IPS-NIHi7 (cell line): ENCODE measurements around the gene TJP1.
"Not testable (repeated sequence)": the region's sequence is repeated elsewhere in the genome, so short reads cannot be mapped to it uniquely, and the experiment has no call there.

Experiments
- DNase-seq: peaks from one replicate; pipeline ENCODE4 v3.0.0; 2012; ENCODE audit warnings: mixed read lengths; ENCODE audit errors: extremely low spot score

TJP1 gene

DNA sequence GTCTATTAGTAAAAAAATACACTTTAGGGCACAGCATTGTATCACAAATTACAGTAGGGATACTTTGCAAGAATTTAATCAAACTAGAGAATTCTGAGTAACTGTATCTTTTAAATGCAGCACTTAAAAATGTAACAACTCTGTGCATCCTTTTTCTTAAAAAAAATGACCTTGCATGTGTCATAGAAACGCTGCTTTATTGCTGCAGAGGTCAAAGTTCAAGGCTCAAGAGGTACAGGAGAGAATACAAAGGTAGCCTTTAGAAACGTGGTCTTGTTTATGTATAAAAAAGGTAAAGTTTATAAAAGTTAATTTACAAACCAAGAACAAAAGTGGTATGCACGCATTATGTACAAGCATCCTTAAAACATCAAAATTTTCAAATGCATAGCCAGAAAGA lies 122.0 kb downstream of the TJP1 start:
- no peak for DNase-seq

DNA sequence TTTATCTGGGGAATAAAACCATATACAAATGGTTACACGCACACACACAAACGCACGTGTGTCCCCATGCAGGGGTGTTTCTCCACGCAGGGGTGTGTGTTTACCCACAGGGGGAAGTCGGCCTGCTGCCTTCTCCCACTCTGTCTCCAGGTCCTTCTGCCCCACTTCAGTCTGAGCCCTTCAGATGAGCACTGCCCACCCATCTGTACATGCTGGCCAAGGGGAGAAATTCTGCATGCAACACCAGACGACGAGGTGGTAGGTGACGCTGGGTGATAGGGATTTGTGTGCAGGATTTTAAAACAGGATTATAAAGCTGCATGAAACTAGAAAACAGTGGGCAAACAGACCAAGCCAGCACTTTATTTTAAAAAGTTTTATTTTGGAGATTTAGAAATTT lies 122.5 kb downstream of the TJP1 start:
- DNase-seq: no peak

DNA sequence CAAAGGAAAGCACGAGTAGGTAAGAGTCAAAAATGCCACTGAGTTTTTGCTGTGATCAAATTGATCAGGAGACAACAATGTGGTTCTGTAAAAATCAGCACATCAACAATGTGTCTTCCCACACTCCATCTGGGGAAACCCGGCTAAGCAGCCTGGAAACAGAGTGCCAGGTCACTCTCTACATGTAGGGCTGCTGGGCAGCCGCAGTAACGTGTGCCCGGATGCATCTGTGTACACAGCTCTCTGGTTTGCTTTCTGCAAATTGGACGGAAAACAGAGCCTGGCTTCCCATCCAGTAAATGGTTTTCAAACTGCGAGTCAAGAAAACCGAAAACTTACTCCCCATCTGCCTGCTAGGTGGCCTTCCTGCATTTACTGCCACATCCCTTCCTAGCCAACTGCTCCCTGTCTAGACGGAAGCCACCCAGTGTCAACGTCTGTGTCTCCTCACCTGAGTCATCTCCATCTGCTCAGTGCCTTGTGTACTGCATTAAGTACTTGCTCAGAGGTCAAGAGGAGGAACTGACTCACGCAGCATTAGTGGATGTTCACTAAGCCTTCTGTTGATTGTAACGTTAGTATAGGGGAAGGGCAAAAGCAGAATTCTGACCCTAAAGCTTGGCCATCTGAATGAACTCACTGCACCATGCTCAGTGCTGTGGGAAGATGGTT lies 124.1 kb downstream of the TJP1 start:
- no peak for DNase-seq

DNA sequence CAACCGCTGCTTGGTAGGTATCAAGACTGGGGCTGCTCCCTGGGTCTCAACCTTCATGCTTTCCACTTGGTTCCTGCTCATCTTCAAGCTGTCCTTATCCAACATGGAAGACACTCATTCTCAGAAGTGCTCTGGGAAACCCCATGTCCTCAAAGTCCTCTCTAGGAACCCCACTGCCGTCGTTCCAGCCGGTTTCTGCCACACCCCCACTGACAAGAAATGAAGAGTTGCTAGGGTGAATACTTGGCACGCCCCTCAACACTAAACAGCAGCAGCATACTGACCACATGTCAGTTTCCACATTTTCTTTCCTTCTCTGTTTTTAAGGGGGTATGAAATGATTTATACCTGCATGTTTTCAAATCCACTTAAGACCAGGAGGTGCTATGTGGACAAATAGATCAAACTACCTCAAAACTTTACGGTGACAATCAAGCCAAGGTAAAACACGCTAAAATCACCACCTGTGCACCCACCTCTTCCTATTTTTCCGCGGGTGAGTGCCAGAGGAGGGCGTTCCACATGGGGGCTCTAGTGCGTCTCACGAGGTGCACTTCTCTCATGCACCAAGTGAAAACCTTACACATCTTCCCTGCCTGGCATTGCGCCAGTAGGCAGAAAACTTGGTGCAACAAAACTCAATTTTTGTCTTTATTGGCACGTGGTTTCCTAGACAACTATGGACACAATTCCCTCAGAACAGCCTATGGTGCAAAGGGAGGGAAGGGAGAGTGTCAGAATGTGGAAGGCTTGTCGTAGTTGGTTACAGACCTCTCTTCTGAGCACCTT lies 125.1 kb downstream of the TJP1 start:
- no peak for DNase-seq

DNA sequence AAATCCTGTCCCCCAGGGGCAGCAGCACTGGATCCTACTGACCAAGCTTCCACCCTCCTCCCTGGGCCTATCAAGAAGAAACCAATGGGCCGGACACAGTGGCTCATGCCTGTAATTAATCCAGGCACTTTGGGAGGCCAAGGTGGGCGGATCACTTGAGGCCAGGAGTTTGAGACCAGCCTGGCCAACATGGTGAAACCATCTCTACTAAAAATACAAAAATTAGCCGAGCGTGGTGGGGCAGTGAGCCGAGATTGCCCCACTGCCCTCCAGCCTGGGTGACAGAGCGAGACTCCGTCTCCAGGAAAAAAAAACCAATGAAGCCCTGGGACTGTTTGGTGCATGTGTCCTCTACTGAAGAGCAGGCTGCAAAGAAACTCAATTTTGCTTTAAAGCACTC lies 125.8 kb downstream of the TJP1 start:
- not testable (repeated sequence) for DNase-seq

DNA sequence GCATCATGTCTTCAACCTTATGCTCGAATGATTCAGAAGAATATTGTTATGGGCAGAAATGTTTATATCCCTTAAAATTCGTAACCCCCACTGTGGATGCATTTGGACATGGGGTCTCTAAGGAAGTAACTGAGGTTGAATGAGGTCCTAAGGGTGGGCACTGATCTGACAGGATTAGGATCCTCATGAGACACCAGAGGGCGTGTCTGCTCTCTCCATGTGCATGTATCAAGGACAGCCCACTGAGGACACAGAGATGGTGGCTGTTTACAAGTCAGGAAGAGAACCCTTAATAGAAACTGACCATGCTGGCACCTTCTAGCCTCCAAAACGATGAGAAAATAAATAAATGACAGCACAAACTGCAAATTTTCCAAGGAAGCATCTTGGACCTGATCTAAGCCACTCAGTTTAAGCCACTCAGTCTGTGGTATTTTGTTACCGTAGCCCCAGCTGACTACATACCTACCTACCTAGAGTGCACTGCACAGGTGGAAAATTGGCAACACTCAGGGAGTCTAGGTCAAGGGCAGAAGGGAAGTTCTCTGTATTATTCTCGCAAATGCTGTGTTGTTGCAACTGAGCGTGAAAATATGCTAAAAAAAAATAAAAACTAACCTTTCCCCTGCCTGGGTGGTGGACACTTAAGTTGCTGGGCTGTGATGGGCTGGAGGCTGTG lies 126.6 kb downstream of the TJP1 start:
- peak; percentile 57 for DNase-seq

DNA sequence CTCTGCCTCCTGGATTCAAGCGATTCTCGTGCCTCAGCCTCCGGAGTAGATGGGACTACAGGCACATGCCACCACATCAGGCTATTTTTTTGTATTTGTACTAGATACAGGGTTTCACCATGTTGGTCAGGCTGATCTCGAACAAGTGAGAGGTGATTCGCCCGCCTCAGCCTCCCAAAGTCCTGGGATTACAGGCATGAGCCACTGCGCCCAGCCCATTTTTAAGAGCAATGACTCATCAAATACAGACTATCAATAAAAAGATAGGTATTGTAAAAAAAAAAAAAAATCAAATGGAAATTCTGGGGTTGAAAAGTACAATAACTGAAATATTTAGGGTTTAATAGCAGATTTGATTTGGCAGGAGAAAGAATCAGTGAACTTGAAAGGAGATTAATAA lies 129.0 kb downstream of the TJP1 start:
- DNase-seq: no peak

DNA sequence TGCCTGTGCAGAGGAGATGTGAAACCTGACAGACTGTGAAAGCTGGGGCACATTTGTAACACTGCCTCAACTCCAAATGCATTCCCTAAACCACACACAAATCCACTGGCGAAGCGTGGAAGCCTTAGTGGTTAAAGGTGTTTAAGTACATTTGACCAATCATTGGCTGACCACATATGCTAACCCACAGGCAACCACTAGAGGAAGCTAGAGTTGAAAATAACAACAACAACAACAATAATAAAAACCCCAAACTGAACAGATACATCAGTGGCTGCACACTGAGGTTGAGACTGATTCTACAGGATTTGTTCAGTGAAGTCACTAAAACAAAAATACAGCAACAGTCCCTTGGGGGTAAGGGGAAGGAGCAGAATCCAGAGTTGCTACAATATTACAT lies 129.7 kb downstream of the TJP1 start:
- no peak for DNase-seq

DNA sequence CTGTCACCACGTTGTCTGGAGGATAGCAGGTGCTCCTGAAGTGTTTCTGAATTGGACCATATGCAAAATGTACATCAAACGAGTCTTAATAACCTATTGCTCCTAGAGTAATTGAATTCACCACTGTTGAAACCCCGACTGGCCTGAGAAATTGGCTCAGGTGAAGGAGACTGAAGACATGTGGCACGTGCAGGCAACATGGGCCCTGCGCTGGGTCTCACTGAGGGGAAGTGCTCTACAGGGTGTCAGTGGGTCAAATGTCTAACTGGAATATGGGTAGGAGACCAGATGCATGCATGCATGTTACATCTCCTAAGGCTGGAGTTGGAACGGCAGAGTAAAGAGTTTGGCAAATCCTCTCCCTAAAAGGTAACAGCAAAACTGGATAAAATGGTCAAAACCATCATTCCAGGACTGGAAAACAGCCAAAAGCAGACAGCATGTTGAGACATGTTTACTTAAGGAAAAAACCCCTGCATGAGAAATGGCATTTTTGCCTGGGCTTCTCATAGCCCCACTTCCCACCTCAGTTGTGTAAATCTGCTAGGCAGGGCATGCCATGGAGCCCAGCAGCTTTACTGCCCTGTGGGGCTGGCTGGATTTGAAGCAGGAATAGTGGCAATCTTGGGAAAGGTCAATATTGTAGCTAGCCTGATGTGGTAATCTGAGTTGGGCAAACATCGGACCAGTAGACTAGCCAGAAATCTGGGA lies 131.3 kb downstream of the TJP1 start:
- DNase-seq: no peak

DNA sequence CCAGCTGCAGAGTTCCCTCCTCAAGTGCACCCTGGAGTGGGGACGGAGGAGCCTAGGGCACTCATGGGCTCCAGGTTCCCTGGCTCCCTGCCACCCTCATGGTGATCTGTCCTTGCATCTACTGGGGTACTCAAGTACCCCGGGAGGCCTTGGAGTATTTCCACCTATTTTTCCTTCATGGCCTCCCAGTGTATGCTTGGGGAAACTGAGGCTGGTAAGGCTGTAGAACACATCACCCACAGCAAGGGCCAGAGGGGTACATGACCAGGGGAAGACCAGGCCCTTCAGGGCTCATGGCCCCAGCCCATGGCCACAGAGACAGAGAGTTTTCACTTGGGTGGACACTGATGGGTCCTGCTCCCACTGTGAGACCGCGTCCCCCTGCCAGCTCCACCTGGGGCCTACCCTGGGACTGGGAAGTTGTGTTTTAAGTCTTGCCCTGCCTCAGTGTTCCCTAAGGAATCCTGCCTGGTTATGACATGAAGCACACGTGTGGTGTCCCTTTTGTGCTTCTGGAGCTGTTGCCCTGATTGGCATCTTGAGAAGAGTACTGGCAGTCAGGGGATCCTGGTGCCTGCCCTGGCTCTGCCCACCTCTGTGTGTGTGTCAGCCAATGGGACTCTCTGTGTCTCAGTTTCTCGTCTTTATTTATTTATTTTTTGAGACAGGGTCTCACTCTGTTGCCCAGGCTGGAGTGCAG lies 132.8 kb downstream of the TJP1 start:
- no peak for DNase-seq

DNA sequence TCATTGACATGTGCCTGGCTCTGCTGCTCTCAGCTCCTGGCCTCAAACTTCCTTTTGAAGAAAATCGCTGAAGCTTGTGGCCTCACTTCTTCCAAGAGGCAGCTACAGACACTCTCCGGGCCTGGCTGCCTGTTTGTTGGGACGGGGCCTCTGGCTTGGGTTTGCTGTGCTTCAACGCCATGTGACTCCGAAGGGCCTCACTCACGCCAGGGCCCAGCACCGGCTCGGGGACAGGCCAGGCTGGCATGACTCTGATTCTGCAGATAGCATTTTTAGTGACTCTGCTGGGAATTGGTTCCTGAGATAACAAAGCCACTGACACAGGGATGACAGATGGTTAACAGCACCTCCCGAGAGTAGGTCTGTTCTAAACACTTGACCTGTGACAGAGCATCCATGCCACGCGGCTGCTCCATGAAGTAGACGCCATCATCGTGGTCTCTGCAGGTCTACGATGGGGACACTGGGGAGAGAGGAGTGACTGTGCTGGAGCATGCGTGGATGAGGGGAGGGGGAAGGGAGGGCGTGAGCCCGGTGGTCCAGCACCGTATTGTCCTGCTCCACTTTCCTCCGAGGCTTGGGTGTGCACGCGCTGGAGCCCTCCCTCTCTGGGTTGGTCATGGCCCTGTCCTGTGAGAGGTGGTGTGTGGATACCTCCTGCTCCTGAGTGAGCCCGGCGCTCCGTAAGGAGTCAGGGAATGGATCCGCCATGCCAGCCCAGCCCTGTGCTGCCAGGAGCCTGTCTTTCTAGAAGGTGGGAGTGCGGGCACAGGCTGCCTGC lies 133.6 kb downstream of the TJP1 start:
- DNase-seq: no peak

DNA sequence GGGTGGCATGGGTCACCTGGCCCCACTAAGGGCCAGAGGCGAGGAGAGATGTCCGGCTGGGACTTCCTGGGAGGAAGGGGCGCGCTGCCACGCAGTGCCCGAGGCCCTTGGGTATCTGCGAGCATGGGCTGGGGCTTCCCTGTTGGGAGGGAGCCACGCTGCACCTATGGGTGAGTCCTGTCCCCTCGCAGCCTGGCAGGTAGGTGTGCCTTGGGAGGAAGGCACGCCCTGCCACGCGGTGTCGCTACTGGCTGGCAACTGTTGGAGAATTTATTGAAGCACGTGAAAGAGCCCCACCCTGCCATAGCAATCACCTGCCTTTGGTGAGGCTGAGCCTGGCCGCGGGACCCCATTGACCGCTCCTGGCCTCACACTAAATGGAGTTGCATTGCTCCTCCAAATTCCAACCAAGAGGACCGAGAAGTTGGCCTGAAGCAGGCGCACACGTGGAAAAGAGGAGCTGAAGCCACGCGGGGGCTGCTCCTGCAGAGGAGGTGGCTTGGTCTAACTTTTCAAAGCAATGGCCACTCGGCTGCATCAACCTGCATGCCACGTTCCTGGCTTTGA lies 134.2 kb downstream of the TJP1 start:
- no peak for DNase-seq

DNA sequence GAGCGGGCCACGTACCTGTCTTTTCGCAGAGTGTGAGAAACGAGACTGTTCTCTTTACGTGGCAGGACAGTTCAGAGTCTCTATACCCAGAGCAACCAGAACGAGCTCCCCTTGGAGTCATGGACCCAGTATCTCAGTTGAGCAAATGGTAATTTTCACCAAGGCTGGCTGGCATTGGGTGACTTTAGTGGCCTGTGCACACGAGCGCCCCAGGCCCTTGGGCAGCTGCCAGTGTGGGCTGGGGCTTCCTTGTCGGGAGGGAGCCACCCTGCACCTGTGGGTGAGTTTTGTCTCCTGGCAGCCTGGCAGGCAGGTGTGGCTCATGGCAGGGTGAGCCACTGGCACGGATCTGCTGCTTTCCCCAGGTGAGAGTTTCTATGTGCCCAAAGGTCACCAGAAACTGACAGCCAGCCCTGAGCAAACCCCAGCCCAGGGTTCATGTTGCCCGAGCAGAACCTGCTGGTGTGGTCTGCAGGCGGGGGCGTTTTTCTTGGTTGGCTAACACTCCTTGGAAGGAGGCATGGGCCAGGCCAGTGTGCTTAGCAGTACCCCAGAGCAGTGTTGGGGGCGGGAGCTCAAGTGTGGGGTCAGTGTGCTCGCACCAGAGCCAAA lies 135.0 kb downstream of the TJP1 start:
- no peak for DNase-seq

DNA sequence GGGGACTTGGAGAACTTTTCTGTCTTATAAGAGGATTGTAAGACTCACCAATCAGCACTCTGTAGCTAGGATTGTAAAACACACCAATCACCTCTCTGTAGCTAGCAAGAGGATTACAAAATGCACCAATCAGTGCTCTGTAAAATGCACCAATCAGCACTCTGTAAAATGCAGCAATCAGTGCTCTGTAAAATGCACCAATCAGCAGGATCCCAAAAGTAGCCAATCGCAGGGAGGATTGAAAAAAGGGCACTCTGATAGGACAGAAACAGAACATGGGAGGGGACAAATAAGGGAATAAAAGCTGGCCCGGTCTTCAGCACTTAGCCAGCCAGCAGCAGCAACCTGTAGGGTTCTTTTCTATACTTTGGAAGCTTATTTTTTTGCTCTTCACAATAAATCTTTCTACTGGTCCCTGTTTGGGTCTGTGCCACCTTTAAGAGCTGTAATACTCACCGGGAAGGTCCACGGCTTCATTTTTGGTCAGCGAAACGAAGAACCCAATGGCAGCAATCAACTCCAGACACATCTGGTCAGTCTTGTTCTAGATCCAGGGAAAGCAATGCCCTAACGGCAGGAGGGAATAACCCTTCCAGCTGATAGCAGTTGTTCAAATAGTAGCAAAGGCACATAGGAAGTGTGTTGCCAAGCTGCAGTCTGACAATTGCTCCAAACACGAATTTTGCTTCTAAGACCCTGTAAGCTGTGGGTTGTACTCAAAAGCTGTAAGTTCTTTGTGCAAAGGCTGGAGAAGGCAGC lies 135.6 kb downstream of the TJP1 start:
- DNase-seq: no peak

DNA sequence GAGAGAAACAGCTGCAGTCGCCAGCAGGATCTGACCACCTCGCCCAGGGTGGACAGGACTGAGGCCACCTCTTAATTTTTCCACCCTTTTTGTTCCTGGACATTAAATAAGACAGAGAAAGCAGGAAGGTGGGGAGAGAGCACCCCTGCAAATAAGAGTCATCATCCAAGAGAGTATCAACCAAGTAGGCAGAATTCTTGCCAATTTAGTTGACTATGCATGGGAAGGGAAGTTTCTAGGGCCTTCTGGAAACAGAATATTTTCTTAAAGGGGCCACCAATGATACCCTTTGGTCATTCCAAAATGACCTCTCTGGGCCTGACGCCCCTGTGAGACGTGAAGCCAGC lies 136.2 kb downstream of the TJP1 start:
- no peak for DNase-seq

DNA sequence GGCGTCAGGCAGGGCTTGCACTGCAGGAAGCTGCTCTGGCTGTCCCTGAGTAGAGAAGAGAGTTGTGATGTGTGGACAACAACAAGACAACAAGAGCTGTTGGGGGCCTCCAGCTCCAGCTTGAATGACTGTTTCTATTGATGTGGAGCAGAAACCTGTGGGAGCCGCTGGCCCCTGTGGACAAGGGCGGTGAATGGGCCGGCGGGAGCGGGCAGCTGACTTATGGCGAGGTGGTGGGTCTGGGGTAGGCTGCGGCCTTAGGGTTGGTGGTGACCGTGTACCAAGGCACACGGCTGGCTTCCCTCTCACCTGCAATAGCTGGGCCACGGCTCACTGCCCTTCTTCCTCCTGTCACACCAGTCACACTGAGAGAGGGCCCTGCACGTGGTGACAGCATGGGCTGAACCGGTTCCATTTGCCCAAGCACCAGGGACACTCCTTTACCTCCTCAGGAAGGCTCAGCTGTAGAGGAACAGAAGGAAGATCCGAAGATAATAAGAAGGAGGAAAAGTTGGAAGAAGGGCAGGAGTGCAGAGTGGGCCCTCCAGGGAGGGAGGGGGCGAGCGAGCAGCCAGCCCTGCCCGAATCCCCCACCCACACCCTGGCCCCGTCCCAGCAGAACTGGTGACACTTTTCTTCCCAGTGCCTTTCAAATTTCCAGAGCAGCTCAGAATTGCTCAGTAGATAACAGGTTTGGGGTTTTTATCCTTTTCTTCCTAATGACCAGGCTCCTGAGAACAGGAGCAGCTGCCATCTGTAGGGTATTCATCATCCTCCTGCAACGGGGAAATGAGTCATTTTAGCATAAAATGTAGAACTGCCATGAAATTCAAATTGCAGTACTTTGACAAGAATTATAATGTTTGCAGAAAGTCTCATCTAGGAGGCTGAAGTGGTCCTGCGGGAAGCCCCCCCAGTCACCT lies 136.9 kb downstream of the TJP1 start:
- no peak for DNase-seq

DNA sequence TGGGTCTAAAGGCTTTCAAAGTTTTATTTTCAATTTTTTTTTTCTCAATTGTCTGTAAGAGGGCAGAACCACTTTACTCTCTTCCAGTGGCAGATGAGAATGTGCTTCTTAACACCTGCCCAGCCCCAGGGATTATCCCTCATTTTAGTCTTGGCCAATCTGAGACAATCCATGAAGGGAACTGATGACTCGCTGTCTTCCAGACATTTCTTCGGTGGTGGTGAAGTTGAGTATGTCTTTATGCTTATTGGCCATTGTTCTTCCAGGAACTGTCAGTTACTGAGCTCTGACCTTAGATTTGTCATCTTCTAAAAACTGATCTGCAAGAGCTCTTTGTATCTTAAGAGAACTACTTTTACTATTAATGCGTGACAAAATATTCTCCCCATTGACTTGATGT lies 139.5 kb downstream of the TJP1 start:
- DNase-seq: no peak

DNA sequence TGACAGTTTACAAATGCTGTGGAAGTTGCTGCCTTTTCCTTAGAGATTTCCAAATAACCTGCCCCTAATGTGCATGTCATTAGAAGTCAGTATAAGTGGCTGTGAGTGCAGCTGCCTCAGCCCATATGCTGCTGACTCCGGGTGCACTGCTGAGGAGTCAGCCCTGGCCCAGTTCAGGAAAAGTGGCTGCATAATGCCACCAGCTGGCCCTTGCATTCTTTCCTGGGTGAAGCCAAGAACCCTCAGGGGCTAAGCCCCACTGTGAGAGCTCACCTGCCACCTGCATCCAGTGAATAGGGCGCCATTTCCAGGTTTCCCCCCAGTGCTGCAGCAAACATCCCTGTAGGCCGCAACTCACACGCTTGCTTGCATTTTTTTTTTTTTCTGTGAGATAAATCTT lies 139.9 kb downstream of the TJP1 start:
- DNase-seq: no peak
